GM12874 (cell line): ENCODE results near the gene SLC9A1.

Experiments used
- CTCF ChIP-seq: IDR thresholded peaks from 2 replicates; pipeline ENCODE4 v1.5.1; 2011; ENCODE audit warnings: low read depth, mild to moderate bottlenecking, control low read depth, low read length, moderate library complexity; ENCODE audit not compliant: insufficient read depth

Gene SLC9A1

GRCh38 chr1:27154469-27154990 lies 395 bp downstream of the SLC9A1 start:
- TF ChIP-seq CTCF: no peak

- no peak for TF ChIP-seq CTCF
These were observed 982 bp downstream of the SLC9A1 start for GRCh38 chr1:27153927-27154358.

DNA sequence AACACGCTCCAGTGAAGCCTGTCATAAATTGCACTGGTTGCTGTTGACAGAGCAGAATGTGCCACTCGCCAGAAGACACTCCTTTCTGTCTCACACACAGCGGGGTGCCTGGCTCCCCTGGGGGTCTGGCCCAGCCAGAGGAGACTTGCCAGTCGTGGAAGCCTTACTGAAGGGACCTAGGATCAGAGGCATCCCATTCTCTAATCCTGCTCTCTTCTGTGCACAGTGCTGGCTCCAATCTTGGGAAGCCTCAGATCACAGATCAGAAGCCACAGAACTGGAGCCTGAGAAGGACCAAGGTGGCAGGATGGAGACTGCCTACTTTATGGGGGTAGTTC lies 1.4 kb downstream of the SLC9A1 start:
- no peak for TF ChIP-seq CTCF

DNA sequence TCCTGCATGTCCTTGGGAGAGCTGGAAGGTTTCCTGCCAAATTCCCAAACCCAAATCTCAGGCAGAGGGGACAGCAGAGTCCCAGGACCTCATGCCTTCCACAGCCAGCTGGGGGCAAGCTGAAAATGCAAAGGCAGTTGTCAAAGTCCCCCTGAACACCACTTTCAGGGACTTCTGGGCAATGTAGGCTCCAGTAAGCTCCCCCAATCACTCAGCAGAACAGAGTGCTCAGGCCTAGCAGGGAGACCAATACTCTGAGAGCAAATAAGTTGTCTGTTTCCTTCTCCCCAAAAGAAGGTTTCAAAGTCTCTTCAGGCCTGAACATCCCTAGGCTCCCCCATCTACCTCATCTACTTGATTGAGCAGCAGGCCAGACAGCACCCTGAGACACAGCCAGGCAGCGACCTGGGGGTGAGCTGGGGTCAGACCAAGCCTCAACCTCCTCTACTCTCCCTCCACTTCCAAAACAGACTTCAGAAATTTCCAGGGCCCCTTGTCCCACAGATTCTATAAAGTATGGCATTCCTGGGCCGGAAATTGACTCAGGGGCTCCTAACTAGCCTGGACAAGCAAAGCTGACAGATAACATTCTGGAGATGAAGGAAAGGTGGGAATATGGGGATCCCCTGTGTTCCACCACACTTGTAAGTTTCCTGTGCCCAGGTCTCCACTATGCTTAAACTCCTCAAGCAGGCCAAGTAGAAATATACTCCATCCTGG lies 1.9 kb downstream of the SLC9A1 start:
- no peak for TF ChIP-seq CTCF

GRCh38 chr1:27152004-27152828 lies 2.7 kb downstream of the SLC9A1 start:
- no peak for TF ChIP-seq CTCF

DNA sequence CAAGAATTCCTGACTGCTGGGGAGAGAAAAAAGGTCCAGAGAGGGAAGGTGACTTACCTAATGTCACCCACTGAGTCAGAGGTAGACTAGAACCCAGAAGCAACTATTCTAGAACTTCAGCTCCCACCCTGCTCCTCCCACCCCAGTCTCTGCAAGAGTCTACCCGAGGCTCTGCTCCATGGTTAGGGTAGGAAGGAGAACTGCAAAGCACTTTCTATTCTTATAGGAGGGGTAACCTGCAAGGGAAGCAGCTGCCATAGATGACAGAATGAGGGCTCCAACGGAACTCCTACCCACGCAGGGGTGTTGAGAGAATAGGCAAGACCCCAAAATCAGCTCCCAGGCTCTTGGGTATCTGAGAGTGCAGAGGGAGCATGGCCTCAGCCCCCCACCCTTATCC lies 4.3 kb downstream of the SLC9A1 start:
- TF ChIP-seq CTCF: no peak

DNA sequence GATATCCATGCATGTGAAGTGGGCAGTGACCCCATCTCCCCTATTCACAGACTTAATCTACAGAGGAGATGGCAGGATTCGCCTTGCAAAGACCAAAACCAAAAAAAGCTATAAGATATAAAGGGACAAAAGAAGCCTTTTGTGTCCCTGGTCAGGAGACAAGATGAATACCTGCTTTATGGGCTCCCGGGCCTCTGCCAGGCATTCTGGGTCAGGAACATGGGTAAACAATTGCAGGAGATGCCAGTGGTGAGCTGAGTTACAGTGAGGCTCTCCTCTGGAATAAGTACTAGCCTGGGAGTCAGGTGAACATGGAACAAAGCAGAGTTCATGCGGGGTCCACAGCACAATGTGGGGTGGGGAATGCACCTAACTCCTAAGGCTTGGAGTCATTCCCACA lies 4.7 kb downstream of the SLC9A1 start:
- TF ChIP-seq CTCF: no peak
